Stimulated activated memory B cell treated with anti-CD40 and anti-IgM and Interleukin-4, amounts not matched to agents 10 μg/mL and 1 μg/mL and 100 μg/mL, for 72 hours (primary cell): ENCODE data around the gene PAPLN.

Experiments
- ATAC-seq: fragments of 150-1000 bp; cut with Tn5 transposase; 2 replicates; pipeline ENCODE4 v1.10.0; 2021
- H3K27ac Mint-ChIP-seq: one replicate; pipeline ENCODE4 v1.8.0; 2022; ENCODE audit warnings: mild to moderate bottlenecking, mixed read lengths
- H3K27me3 Mint-ChIP-seq: one replicate; pipeline ENCODE4 v1.8.0; 2022; ENCODE audit warnings: mixed read lengths
- H3K36me3 Mint-ChIP-seq: one replicate; pipeline ENCODE4 v1.8.0; 2022; ENCODE audit warnings: mixed read lengths
- H3K4me1 Mint-ChIP-seq: one replicate; pipeline ENCODE4 v1.8.0; 2022; ENCODE audit warnings: mixed read lengths
- H3K4me3 Mint-ChIP-seq: one replicate; pipeline ENCODE4 v1.8.0; 2022; ENCODE audit warnings: mild to moderate bottlenecking, moderate library complexity, mixed read lengths
- H3K9me3 Mint-ChIP-seq: one replicate; pipeline ENCODE4 v1.8.0; 2022; ENCODE audit warnings: mixed read lengths

Gene PAPLN

GRCh38 chr14:73249564-73250316 is 12.4 kb downstream of the PAPLN start:
- Mint-ChIP-seq H3K4me1 (peaks cover 33% of the 10 kb centered on the region), H3K36me3 (no peaks in the 10 kb centered on the region), H3K27me3 (peaks cover 24% of the 10 kb centered on the region), H3K27ac (peak overlapping the region; percentile 50), H3K9me3 (no peaks in the 10 kb centered on the region), H3K4me3 (no peak overlapping the region)
- ATAC-seq = no peak

DNA sequence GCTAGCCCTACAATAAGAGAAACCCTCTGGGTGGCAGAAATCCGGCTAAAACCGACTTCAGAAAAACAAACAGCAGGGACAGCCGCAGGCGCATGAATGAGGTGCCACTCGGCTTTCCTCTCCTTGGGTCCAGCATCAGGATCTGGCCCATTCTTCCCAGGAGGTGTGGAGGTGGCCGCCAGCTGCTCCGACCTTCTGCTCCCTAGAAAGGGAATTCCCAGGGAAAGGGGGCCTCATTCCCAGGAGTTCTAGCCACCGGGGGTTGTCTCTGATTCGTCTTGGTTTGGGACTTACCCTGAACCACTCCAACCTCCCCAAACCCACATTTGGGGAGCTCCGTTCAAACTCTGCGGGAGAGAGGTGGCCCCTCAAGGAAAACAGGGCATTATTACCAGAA is 13.0 kb downstream of the PAPLN start:
- no peaks in the 10 kb centered on the region for H3K36me3 Mint-ChIP-seq
- no peak overlapping the region for H3K27ac Mint-ChIP-seq
- H3K4me3 Mint-ChIP-seq = no peak overlapping the region
- H3K27me3 Mint-ChIP-seq = peaks cover 23% of the 10 kb centered on the region
- peaks cover 33% of the 10 kb centered on the region for H3K4me1 Mint-ChIP-seq
- H3K9me3 Mint-ChIP-seq = no peaks in the 10 kb centered on the region
- ATAC-seq = no peak

DNA sequence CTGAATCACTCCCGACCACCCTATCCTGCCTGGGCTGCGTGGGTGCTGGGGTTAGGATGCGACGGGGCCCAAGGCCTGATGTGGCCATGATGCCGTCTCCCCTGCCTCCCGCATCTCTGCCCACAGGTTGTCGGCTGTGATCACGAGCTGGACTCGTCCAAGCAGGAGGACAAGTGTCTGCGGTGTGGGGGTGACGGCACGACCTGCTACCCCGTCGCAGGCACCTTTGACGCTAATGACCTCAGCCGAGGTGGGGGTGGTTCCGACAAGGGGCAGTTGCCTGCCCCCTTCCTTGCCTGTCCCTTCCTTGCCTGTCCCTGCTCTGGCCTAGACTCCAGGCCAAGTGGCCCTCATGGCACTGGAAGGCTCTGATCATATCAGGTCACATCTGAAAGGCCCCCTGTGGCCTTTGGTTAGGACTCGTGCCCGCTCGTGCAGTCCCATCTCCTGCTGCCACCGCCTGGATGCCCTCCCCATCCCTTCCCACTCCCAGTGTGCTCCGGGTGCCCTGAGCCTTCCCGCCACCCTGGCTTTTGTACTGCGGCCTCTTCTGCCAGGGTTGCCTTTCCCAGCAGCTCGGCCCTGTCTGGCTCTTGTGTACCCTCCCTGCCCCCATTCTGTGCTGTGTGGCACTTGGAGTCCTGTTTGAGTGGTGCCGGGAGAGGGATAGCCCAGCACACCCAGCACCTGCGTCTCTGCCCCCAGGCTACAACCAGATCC is 13.6 kb downstream of the PAPLN start:
- Mint-ChIP-seq H3K4me3 (no peak overlapping the region), H3K9me3 (no peaks in the 10 kb centered on the region), H3K36me3 (no peaks in the 10 kb centered on the region), H3K4me1 (peaks cover 33% of the 10 kb centered on the region), H3K27me3 (peaks cover 23% of the 10 kb centered on the region), H3K27ac (no peak overlapping the region)
- no peak for ATAC-seq

DNA sequence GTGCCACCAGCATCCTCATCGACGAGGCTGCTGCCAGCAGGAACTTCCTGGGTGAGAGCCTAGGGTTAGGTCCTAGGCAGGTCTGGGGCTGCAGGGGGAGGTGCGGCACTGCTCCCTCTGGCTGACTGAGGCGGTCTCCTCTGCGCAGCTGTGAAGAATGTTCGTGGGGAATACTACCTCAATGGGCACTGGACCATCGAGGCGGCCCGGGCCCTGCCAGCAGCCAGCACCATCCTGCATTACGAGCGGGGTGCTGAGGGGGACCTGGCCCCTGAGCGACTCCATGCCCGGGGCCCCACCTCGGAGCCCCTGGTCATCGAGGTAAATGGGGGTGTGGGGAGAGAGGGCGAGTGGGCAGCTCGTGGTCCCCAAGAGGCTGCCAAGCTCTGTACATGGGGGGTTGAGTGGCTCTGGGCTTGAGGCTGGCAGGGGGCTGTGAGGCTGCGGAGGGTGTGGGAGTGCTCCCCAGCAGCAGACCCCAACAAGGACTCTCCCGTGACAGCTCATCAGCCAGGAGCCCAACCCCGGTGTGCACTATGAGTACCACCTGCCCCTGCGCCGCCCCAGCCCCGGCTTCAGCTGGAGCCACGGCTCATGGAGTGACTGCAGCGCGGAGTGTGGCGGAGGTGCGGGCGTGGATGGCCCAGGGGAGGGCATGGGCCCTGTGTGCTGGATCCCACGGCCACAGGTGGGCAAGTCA is 14.4 kb downstream of the PAPLN start:
- ATAC-seq = peak; percentile 6
- Mint-ChIP-seq H3K4me1 (peaks cover 27% of the 10 kb centered on the region), H3K27ac (no peak overlapping the region), H3K27me3 (peaks cover 16% of the 10 kb centered on the region), H3K9me3 (no peaks in the 10 kb centered on the region), H3K4me3 (no peak overlapping the region), H3K36me3 (no peaks in the 10 kb centered on the region)

DNA sequence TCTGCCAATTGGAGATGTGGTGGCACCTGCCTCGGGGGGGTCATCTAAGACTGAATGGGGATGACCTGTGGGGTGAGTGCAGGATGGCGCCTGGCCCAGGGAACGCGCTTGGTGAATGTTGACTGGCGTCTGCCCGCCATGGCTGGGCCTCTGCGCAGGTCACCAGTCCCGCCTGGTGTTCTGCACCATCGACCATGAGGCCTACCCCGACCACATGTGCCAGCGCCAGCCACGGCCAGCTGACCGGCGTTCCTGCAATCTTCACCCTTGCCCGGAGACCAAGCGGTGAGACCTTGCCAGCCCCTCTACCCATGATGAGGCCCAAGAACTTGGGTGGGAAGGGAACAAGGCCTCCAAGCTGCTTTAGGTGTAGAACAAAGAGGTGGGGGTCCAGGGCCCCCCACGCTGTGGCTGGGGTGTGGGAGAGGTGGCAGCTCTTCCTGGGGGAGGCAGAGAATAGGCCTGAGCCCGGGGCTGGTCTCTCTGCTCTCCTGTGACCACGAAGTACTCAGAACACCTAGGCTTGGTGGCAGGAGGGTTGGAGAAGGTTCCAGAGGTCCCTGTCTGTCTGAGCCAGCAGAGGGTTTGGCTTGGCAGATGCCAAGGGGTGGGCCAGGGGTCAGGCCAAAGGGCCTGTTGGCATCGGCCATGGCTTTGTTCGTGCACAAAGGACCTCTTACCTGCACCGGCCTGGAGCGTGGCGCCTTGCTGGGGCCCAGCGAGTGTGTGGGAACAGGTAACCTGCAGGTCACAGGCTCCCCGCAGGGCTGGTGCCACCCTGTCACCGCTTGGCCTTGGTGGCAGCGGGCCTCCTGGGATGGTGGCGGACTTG is 15.4 kb downstream of the PAPLN start:
- Mint-ChIP-seq H3K9me3 (no peaks in the 10 kb centered on the region), H3K27ac (no peak overlapping the region), H3K27me3 (peaks cover 6% of the 10 kb centered on the region), H3K4me1 (peaks cover 17% of the 10 kb centered on the region), H3K4me3 (no peak overlapping the region), H3K36me3 (no peaks in the 10 kb centered on the region)
- ATAC-seq = no peak

- Mint-ChIP-seq H3K4me3 (no peak overlapping the region), H3K27ac (no peak overlapping the region), H3K27me3 (peaks cover under 1% of the 10 kb centered on the region), H3K4me1 (peaks cover 11% of the 10 kb centered on the region), H3K9me3 (no peaks in the 10 kb centered on the region), H3K36me3 (no peaks in the 10 kb centered on the region)
- ATAC-seq = no peak
Measured at GRCh38 chr14:73253323-73253610, 16.0 kb downstream of the PAPLN start.

DNA sequence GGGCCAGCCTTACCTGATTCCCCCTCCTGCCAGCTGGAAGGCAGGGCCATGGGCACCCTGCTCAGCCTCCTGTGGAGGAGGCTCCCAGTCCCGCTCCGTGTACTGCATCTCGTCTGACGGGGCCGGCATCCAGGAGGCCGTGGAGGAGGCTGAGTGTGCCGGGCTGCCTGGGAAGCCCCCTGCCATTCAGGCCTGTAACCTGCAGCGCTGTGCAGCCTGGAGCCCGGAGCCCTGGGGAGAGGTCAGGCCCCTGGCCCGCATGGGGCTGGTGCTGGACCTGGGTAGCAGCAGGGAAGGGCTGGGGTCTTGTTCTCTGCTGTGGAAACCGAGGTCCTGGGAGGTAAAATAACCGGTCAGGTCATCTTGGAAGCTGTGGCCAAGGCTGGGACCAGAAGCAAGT is 16.4 kb downstream of the PAPLN start:
- no peak for ATAC-seq
- Mint-ChIP-seq H3K27ac (no peak overlapping the region), H3K9me3 (no peaks in the 10 kb centered on the region), H3K4me3 (no peak overlapping the region), H3K27me3 (no peaks in the 10 kb centered on the region), H3K36me3 (no peaks in the 10 kb centered on the region), H3K4me1 (peaks cover 7% of the 10 kb centered on the region)

DNA sequence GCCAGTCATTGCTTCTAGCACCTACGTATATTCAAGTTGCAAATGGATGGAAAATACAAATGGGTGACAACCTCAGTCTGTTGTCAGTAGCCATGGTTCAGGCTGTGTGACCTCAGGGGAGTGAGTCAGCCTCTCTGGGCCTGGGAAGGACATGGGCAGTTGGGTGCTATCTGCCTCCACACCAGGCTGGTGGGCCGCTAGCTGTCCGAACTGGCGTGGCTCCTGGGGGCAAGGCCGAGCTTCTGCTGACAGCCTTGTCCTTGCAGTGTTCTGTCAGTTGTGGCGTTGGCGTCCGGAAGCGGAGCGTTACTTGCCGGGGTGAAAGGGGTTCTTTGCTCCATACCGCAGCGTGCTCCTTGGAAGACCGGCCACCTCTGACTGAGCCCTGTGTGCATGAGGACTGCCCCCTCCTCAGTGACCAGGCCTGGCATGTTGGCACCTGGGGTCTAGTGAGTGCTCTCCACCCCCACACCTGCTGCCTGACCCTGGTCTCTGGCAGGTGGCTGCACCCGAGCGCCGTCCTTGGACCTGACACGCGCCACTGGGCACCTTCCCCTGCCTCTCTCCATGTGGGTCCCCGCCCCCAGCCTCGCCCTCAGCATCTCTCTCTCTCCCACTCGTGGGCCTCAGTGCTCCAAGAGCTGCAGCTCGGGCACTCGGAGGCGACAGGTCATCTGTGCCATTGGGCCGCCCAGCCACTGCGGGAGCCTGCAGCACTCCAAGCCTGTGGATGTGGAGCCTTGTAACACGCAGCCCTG is 17.1 kb downstream of the PAPLN start:
- Mint-ChIP-seq H3K9me3 (no peaks in the 10 kb centered on the region), H3K4me3 (no peak overlapping the region), H3K27ac (no peak overlapping the region), H3K36me3 (no peaks in the 10 kb centered on the region), H3K27me3 (no peaks in the 10 kb centered on the region), H3K4me1 (no peaks in the 10 kb centered on the region)
- no peak for ATAC-seq

GRCh38 chr14:73255005-73255400 is 17.7 kb downstream of the PAPLN start:
- no peak overlapping the region for H3K27ac Mint-ChIP-seq

GRCh38 chr14:73255693-73256225 is 18.5 kb downstream of the PAPLN start:
- H3K27me3 Mint-ChIP-seq = peaks cover under 1% of the 10 kb centered on the region
- no peaks in the 10 kb centered on the region for H3K9me3 Mint-ChIP-seq
- no peak for ATAC-seq
- no peak overlapping the region for H3K4me3 Mint-ChIP-seq
- no peaks in the 10 kb centered on the region for H3K4me1 Mint-ChIP-seq
- no peaks in the 10 kb centered on the region for H3K36me3 Mint-ChIP-seq
- H3K27ac Mint-ChIP-seq = no peak overlapping the region

More at GRCh38 chr14:73255005-73255400, 17.7 kb downstream of the PAPLN start:
- H3K4me1 Mint-ChIP-seq = no peaks in the 10 kb centered on the region
- no peaks in the 10 kb centered on the region for H3K27me3 Mint-ChIP-seq
- no peak overlapping the region for H3K4me3 Mint-ChIP-seq
- H3K36me3 Mint-ChIP-seq = no peaks in the 10 kb centered on the region
- H3K9me3 Mint-ChIP-seq = no peaks in the 10 kb centered on the region
- no peak for ATAC-seq

GRCh38 chr14:73258076-73258475 is 20.8 kb downstream of the PAPLN start:
- Mint-ChIP-seq H3K4me1 (no peaks in the 10 kb centered on the region), H3K27ac (no peak overlapping the region), H3K4me3 (no peak overlapping the region), H3K27me3 (peaks cover 16% of the 10 kb centered on the region), H3K9me3 (no peaks in the 10 kb centered on the region), H3K36me3 (no peaks in the 10 kb centered on the region)
- ATAC-seq = no peak

DNA sequence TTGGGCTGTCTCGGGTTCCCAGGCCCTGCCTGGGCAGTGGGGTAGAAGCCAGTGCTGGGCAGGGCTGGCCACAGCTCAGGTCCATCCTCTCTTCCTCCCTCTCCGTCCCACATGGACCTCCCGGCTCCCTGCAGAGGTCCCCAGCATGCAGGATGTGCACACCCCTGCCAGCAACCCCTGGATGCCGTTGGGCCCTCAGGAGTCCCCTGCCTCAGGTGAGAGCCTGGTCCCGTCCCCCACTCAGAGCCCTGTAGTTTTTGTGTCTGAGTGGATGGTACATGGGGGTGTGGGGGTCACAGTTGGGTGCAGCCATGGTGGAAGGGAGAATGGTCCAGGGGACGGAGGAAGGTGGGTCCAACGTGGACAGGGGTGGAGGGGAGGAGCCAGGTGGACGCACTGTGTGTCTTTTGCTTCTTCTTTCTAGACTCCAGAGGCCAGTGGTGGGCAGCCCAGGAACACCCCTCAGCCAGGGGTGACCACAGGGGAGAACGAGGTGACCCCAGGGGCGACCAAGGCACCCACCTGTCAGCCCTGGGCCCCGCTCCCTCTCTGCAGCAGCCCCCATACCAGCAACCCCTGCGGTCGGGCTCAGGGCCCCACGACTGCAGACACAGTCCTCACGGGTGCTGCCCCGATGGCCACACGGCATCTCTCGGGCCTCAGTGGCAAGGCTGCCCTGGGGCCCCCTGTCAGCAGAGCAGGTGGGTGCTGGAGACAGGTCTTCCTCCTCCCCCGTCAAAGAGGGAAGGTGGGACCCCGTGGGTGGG is 21.7 kb downstream of the PAPLN start:
- ATAC-seq = no peak
- Mint-ChIP-seq H3K36me3 (no peaks in the 10 kb centered on the region), H3K4me1 (no peaks in the 10 kb centered on the region), H3K27me3 (peaks cover 25% of the 10 kb centered on the region), H3K9me3 (no peaks in the 10 kb centered on the region), H3K27ac (no peak overlapping the region), H3K4me3 (no peak overlapping the region)

DNA sequence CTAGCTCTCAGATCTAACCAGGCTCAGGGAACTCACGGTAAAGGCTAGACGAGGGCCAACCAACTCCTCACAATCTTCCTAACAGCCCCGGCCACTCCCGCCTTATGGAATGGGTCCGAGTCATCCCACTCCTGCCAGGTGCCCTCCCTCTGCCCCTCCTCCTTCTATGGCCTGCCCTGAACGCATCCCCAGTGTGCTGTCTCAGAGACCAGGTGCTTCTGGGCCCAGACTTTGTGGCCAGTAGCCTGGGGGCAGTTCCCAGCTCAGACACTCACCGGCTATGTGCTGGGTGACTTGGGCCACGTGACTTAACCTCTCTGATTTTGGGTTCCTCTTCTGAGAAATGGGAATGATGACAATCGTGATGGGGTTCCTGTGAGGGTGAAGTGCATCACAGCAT is 22.5 kb downstream of the PAPLN start:
- ATAC-seq = no peak
- H3K27ac Mint-ChIP-seq = no peak overlapping the region
- peaks cover 33% of the 10 kb centered on the region for H3K27me3 Mint-ChIP-seq
- H3K36me3 Mint-ChIP-seq = no peaks in the 10 kb centered on the region
- no peaks in the 10 kb centered on the region for H3K9me3 Mint-ChIP-seq
- H3K4me1 Mint-ChIP-seq = no peaks in the 10 kb centered on the region
- no peak overlapping the region for H3K4me3 Mint-ChIP-seq

GRCh38 chr14:73260574-73260973 is 23.3 kb downstream of the PAPLN start:
- ATAC-seq = no peak
- Mint-ChIP-seq H3K4me1 (no peaks in the 10 kb centered on the region), H3K27ac (no peak overlapping the region), H3K9me3 (no peaks in the 10 kb centered on the region), H3K36me3 (no peaks in the 10 kb centered on the region), H3K4me3 (no peak overlapping the region), H3K27me3 (peaks cover 37% of the 10 kb centered on the region)
